NOMO-1 treated with dmso at 0.1 percent for 144 hours (cell line): ENCODE data around the gene NMRK2.
"Not testable (repeated sequence)": the region's sequence is repeated elsewhere in the genome, so short reads cannot be mapped to it uniquely, and the experiment has no call there.

Experiments
- DNase-seq: peaks from one replicate; lab custom pipeline; 2025; ENCODE audit not compliant: unreplicated experiment; lab: John Stamatoyannopoulos, UW

Gene NMRK2, protein sequence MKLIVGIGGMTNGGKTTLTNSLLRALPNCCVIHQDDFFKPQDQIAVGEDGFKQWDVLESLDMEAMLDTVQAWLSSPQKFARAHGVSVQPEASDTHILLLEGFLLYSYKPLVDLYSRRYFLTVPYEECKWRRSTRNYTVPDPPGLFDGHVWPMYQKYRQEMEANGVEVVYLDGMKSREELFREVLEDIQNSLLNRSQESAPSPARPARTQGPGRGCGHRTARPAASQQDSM

DNA sequence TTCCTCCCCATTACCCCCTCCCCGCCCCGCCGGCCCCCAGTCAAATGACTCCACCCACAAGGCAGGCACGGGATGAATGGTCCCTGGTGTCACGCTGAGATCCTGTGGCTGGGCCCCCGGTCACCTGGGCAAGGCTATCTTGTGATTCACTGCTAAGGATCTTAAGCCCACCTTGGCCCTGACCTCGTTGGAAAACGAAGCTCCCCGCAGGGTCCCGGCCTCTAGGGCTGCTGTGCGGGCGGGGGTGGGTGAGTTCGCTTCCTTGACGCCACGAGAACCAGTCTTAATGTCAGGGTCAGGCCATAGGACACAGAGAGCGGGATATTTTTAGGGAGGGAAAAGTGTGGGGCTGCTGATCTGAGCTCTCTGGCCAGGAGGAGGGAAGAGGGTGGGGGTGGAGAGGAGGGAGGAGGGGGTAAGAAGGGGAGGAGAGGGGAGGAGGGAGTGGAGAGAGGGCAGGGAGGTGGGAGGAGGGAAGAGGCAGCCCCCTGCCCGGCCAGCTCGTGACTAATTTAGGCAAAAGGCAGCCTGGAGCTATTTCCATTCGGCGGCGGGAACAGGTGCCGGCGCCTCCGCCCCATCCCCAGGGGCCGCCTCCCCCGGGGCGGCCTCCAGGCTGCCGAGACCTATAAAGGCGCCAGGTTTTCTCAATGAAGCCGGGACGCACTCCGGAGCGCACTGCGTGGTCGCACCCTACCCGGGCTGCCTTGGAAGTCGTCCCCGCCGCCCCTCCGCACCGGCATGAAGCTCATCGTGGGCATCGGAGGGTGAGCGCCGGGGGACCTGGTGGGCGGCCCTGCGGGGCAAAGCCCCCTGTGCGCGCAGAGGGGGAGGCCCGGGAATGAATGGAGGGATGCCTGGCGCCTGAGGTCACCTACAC, at the start of gene NMRK2:
Gene NMRK2 (plus strand): TSS at position 139 of the 880 bp plus-strand sequence. CDS start 603 bp downstream, at position 742.
- DNase-seq, result no peak

DNA sequence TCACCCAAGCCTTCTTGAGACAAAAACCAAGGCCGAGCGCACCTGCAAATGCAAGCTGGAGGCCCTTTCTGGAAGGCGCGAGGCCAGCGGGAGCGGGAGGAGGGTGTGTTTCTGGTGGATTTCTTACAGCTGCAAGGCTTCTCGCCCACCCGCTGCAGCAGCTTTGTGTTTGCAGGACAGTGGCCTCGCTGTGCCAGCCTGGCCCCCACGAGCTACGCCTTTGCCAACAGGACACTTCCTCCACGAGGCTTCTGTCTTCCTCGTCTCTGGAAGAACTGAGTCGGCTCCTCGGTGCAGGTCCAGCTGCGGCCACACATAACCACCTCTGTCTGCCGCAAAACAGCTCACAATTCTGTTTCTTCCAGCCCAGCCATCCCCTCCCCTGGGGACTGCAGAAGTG, 42.3 kb upstream of the NMRK2 start:
- DNase-seq, result no peak

DNA sequence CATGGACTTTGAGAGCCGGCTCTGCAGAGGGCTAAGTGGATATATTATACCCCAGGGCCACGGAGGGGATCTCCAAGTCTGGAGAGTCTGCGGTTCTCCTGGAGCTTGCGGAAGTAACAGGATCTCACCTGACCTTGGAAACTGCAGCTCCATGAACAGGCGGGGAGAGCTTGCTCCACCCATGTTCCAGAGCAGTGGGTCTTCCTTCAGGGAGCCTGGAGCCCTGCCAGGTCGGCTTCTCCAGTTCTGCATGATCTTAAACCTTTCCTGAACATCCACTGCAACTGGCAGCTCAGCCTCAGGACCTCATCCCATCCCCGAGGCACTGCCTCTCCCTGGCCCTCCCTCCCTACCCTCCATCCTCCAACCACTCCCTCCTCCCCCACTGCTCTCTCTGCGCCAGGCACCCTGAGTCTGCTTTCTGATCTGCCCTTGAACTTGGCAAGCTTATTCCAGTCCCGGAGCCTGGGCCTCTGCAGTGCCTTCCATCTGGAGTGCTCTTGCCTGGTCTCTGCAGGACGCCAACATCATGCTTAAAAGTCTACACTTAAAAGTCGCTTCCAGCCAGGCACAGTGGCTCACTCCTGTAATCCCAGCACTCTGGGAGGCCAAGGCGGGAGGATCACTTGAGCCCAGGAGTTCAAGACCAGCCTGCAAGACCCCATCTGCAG, 39.2 kb upstream of the NMRK2 start:
- DNase-seq, result no peak

DNA sequence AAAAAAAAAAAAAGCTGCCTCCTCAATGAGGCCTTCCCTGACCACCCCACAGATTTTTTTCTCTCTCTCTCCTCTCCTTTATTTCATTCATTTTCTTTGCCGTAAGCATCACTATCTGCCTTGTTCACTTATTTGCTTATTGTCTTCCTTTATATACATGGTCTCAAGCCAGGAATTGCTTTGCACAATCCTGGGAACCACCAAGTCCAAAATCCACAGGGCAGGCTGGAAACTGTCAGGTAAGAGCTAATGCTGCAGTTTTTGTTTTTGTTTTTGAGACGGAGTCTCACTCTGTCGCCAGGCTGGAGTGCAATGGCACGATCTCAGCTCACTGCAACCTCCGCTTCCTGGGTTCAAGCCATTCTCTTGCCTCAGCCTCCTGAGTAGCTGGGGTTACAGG, 37.9 kb upstream of the NMRK2 start:
- not testable (repeated sequence) for DNase-seq

DNA sequence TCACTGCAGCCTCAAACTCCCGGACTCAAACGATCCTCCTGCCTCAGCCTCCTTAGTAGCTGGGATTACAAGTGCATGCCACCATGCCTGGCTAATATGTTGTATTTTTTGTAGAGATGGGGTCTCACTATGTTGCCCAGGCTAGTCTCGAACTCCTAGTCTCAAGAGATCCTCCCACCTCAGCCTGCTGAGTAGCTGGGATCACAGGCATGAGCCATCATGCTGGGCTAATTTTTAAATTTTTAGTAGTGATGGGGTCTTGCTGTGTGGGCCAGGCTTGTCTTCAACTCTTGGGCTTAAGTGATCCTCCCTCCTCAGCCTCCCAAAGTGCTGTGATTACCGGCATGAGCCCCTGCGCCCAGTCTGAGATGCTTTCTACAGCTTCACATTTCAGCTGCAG, 37.1 kb upstream of the NMRK2 start:
- no peak for DNase-seq

DNA sequence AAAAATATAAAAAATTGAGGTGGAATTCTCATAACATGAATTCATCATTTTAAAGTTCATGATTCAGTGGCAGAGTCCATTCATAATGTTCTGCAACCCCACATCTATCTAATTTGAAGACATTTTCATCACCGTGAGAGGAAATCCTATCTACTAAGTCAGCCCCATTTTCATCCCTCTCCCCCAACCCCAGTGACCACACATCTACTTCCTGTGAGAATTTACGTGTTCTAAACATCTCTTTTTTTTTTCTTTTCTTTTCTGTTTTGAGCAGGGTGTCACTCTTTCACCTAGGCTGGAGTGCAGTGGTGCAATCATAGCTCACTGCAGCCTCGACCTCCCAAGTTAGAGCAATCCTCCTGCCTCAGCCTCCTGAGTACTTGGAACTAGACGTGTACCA, 34.9 kb upstream of the NMRK2 start:
- no peak for DNase-seq

DNA sequence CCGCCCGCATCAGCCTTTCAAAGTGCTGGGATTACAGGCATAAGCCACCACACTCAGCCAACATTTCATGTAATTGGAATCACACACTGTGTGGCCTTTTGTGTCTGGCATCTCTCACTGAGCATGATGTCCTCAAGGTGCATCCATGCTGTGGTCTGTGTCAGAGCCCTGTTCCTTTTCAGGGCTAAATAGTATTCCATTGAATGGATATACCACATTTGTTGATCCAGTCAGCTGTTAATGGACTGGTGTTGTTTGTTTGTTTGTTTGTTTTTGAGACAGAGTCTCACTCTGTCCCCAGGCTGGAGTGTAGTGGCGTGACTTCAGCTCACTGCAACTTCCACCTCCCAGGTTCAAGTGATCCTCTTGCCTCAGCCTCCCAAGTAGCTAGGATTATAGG, 34.4 kb upstream of the NMRK2 start:
- no peak for DNase-seq

DNA sequence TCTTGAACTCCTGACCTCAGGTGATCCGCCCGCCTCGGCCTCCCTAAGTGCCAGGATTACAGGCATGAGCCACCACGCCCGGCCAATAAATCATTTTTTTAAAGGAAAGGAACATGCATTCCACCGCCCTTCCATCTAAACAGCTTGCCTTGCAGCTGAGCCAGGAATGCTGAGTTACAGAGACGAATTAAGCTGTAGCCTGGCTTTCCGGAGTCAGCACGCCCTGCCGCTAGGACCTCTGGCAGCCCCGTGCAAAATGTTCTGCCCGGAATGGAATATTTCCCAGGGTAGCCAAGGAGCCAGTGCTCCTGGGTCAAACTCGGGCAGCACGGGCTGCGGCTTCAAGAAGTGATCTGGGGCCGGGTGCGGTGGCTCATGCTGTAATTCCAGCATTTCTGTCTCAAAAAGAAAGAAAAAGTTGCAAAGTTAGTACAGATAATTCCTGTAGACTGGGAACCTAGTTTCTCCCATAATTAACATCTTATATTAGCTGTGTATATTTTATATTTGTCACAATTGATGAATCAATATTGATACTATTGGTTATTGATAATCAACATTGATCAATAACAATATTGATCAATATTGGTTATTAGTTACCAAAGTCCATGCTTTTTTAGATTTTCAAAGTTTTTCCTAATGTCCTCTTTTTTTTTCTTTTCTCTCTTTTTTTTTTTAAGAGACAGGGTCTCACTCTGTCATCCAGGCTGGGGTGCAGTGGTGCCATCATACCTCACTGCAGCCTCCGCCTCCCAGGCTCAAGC, 33.2 kb upstream of the NMRK2 start:
- no peak for DNase-seq

DNA sequence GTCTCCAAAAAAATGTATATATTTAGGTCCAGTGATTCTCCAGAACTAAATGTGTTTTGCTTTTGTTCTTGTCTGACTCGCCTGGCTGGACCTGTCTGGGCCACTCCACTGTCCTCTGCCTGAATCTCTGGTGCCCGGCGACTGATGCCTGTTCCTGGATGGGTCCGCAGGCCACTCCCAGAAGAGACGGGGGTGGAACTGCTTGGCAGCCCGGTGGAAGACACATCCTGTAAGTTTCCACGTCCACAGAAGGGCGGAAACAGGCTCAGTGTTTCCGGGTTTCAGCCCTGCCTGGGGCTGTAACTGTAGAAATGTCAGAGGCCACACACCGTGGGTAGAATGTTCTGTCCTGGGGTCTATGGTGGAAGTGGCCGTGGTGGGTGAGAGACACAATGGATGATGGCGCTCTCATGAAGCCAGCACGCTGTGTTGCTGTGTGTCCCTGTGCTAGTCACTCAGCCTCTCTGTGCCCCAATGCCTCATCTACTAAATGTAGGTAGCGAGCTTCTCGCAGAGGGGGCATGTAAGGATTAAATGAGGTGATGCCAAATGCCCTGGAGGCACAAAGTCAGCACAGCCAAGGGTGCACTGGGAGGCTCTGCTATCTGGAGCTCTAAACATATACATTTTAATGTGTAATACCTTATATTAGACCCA, 30.4 kb upstream of the NMRK2 start:
- DNase-seq, result no peak

DNA sequence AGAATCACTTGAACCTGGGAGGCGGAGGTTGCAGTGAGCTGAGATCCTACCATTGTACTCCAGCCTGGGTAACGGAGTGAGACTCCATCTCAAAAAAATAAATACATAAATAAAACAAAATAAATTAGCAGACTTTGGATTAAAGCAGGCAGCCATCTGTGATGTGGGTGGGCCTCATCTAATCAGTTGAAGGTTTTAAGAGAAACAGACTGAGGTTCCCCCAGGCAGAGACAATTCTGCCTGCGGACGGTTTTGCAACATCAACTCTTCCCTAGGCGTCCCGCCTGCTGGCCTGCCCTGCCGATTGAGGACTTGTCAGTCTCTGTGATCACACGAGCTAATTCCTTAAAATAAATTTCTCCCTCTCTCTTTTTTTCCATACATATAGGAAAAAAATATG, 28.6 kb upstream of the NMRK2 start:
- DNase-seq, result no peak

DNA sequence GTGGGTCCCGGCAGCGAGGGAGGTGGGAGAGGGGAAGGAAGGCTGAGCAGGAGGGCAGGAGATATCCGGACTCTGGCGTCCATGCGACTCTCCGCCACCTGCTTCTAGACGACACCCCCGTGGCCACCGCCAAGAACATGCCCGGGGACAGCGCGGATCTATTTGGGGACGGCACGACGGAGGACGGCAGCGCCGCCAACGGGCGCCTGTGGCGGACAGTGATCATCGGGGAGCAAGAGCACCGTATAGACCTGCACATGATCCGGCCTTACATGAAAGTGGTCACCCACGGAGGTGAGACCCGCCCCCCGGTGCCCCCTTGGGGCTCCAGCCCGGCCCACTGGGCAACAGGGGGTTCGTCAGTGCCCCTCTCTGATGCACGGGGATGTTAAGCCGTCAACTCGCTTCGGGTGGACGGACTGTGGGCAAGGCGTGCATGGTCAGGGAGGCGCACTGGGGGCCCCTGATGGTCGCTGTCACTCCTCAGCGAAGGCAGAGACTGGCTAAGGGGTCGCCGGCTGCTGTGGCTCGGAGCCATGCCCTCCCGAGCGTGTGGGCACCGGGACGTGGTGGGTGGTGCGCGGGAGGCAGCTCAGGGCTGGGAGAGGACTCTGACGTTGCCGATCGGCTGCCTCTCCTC, 25.1 kb upstream of the NMRK2 start:
- DNase-seq, result no peak

DNA sequence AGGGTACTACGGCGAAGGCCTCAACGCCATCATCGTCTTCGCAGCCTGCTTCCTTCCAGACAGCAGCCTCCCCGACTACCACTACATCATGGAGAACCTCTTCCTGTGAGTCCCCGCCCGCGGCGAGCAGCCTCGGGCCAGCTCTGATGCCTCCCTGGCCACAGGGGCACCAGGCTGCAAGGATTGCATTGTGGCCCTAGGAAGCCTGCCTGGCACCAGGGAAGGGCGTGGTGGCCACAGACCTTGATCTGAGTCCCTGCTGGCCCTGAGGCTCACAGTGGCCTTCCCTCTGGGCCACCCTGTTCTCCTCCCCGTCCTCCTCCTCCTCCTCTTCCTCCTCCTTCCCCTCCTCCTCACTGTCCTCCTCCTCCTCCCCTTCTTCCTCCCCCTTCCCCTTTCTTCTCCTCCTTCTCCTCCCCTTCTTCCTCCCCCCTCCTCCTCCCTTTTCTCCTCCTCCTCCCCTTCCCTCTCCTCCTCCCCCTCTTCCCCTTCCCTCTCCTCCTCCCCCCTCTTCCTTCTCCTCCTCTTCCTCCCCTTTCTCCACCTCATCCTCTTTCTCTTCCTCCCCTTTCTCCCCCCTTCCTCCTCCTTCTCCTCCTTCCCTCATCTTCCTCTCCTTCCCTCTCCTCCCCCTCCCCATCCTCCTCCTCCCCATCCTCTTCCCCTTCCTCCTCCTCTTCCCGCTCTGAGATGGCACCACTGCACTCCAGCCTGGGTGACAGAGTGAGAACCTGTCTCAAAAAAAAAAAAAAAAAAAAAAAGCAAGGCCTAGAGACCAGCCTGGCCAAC, 24.4 kb upstream of the NMRK2 start:
- DNase-seq, result no peak

DNA sequence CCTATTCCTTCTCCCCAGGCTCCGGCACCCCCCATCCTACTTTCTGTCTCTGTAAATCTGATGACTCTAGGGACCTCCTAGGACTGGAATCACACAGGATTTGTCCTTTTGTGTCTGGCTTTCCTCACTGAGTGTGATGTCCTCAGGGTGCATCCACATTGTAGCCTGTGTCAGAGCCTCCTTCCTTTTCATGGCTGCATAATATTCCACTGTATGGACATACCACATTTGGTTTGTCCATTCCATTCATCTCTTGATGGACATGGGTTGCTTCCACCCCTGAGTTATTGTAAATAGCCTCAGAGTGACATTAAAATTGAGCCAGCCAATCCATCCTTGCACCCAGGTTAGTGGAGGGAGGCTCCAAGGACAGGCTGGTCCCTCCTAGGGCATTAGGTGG, 22.8 kb upstream of the NMRK2 start:
- no peak for DNase-seq

DNA sequence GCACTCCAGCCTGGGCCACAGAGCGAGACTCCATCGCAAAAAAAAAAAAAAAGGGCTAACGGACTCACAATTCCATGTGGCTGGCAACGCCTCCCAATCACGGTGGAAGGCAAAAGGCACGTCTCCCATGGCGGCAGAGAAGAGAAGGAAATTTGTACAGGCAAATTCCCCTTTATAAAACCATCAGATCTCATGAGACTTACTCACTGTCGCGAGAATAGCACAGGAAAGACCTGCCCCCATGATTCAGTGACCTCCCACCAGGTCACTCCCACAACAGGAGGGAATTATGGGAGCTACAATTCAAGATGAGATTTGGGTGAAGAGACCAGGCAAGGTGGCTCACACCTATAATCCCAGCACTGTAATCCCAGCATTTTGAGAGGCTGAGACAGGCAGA, 18.7 kb upstream of the NMRK2 start:
- DNase-seq, result no peak

DNA sequence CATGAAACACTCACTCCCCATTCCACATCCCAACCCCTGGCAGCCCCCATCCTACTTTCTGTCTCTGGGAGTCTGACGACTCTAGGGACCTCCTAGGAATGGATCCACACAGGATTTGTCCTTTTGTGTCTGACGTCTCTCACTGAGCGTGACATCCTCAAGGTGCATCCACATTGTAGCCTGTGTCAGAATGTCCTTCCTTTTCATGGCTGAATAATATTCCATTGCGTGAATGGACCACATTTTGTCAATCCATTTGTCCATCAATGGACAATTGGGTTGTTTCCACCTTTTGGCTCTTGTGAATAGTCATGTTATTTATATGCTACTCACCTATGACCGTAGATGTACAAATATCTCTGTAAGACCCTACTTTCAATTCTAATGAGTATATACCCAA, 16.8 kb upstream of the NMRK2 start:
- no peak for DNase-seq

DNA sequence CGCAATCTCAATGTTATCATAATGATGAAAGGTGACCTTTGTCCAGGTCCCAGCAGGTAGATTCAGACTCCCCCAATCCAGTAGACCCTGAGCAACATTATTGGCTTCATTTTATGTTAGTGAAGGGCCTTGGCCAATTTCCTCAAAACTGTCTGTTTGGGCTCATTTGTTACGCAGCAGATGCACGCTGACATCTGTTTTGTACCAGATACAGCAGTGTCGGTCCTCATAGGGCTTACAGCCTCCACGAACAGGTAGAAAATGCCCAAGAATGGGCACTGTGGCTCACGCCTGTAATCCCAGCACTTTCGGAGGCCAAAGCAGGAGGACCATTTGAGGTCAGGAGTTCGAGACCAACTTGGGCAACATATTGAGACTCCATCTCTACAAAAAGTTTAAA, 13.1 kb upstream of the NMRK2 start:
- no peak for DNase-seq

DNA sequence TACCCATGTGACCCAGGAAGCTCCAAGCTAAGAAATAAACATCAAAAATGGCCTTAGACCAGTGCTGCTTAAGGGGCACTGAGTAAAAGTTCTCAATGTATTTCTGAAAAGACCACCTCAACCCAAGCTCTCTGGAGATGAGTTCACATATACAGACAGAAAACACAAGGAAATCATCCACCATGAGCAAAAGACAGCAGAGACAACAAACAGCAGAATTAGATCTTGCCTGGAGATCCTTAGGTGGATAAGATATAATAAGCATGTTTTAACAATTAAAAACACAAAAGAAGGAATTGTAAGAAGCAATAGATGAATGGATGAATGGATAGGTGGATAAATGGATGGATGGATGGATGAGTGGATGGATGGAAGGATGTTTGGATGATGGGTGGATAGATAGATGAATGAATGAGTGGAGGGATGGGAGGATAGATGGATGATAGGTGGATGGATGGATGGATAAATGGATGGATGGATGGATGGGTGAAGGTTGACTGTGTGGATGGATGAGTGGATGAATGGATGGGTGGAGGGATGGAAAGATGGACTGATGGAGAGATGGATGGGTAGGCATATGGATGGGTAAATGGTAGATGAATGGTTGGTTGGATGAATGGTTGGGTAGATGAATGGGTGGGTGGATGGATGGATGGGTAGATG, 9.6 kb upstream of the NMRK2 start:
- DNase-seq, result no peak

DNA sequence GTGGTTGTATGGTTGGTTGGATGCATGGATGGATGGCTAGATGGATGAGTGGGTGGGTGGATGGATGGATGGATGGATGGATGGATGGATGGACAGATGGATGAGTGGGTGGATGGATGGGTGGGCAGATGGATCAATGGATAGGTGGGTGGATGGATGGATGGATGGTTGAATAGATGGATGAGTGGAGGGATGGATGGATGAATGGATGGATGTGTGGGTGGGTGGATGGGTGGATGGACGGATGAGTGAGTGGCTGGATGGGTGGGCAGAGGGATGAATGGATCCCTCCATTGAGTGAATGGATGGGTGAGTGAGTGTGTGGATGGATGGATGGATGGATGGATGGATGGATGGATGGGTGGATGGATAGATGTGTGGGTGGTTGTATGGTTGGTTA, 9.0 kb upstream of the NMRK2 start:
- DNase-seq, result no peak

DNA sequence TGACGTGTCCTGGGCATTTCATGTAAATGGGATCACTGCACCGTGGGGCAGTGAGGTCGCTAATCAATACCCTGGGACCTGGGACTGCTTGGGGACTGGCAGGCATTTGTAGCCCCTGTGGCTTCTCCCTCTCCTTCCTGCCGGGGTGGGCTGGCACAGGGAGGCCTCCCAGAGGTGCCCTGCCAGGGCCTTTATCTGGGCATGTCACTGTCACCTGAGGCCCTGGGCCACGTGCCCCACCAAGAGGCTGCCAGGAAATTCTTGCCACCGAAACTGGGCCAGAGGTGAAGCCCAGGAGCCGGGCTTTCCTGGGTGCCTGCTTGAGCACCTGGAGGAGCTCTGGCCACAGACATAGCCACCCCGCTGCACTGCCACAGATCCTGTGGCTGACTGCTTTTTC, 1.8 kb upstream of the NMRK2 start:
- DNase-seq, result no peak
